Upper lobe of right lung (tissue), 1 donor: ENCODE data around the gene FGF13. TPM values are rescaled to one million over a fixed set of nuclear protein-coding genes. Genes with fewer than 3 reads are reported as not detected.

Experiments
- ATAC-seq: fragments of 200-7000 bp; cut with Tn5 transposase; one replicate; pipeline ENCODE4 v1.9.1; 2020; ENCODE audit warnings: mild to moderate bottlenecking, moderate library complexity
- DNase-seq: peaks from one replicate; pipeline ENCODE4 v3.0.0-alpha.2; 2020
- H3K27ac ChIP-seq: fragments of 200-600 bp; one replicate; pipeline ENCODE4 v1.8.0; 2022
- H3K27me3 ChIP-seq: fragments of 200-600 bp; one replicate; pipeline ENCODE4 v1.8.0; 2022; ENCODE audit warnings: mild to moderate bottlenecking
- H3K36me3 ChIP-seq: fragments of 200-600 bp; one replicate; pipeline ENCODE4 v1.8.0; 2022
- H3K4me1 ChIP-seq: fragments of 200-600 bp; one replicate; pipeline ENCODE4 v1.8.0; 2022
- H3K4me3 ChIP-seq: fragments of 200-600 bp; one replicate; pipeline ENCODE4 v1.8.0; 2022; ENCODE audit warnings: mild to moderate bottlenecking
- H3K9me3 ChIP-seq: fragments of 200-600 bp; one replicate; pipeline ENCODE4 v1.8.0; 2022
- intact Hi-C: fragments of 100-400 bp; cut with DNase I; formaldehyde crosslinking; loops from one replicate; pipeline ENCODE4 v1.11.0; 2022
- total RNA-seq: library from RNA; stranded (reverse); fragmentation: NEBNext Ultra II Directional; extraction: Animal tissue kit (Norgen Biotek cat#: 25700); gene quantifications from one replicate; pipeline ENCODE4 v1.2.1, GENCODE V29; 2021
- TF ChIP-seq, protein P1 (sequence below): fragments of 200-600 bp; IDR thresholded peaks from one replicate; pipeline ENCODE4 v1.8.0; 2022; ENCODE audit warnings: antibody characterized with exemption
- donor health status: DM: no; HTN: yes; CAD: no; lungs with severe emphysema.

FGF13 gene
- total RNA-seq, 1 donor from 2014 or later, result 3.2 TPM

DNA sequence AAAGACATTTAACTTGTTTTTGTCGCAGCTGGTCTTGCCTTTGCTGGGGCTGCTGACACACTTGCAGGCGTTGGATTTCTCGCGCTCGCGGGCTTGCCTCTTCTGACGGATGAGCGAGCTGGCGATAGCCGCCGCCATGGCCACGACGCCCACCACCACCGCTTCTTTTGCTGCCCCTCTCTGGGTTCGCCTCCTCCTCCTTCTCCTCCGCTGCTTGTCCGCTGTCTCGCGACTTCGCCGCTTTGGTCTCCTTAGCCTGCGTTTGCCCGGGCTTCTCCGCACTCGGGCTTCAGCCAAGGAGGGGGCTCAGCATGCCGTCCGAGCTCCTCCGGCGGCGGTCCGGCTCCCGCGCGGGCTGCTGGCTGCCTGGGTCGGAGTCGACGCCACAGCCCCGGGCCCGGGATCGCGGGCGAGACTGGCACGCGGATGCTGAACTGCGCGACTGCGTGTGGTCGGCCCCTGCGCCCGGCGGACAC is 613 bp downstream of the FGF13 start:
- H3K27me3 ChIP-seq, result no peaks in the 10 kb centered on the region
- intact Hi-C loops, result no loop called here

DNA sequence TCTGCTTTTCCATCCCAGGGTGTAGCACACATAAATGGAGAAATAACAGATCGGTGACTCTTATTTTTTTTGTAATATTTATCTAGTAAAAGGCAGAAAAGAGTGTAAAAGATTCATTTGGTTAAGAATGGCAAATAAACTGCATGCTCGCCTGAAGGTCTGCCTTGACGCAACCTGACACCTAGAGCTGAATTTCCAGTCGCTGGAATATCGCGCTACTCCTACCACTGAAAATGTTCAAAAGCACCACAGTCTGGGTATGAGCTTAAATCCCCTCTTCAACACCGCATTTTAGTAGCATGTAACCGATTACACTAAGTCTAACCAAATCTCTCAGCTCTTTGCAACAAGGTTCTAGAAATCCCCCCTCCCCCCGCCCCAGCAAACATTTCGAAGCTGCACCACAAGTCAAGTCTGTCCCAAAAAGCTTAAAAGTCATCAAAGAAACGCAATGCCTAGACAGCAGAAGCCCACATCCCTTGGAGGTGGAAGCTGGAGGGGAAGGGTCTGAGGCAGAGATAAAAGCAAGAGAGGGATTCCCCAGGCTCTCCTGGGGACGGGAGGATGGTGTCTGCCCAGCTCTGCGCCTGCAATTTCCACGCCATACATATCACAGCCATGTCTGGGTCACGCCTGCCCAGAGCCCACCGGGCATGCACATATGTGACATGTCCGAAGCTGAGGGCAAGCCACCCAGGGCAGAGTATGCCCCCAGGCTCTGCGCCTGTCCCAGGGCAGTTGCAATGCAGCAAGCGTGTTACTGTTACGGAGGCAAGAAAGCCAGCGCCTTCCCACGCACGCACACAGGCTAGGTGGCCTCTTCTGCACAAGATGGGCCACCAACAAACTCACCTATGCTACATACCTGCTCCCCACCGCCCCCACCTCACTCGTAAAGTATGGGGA is 1.4 kb downstream of the FGF13 start:
- Histone ChIP-seq H3K36me3 (no peaks in the 10 kb centered on the region), H3K27ac (no peak overlapping the region), H3K9me3 (no peaks in the 10 kb centered on the region), H3K4me1 (no peaks in the 10 kb centered on the region), H3K4me3 (peak overlapping the region; percentile 44), H3K27me3 (no peaks in the 10 kb centered on the region)
- intact Hi-C loops, result no loop called here
- ATAC-seq (no peak), DNase-seq (no peak)
- TF ChIP-seq, protein P1, sequence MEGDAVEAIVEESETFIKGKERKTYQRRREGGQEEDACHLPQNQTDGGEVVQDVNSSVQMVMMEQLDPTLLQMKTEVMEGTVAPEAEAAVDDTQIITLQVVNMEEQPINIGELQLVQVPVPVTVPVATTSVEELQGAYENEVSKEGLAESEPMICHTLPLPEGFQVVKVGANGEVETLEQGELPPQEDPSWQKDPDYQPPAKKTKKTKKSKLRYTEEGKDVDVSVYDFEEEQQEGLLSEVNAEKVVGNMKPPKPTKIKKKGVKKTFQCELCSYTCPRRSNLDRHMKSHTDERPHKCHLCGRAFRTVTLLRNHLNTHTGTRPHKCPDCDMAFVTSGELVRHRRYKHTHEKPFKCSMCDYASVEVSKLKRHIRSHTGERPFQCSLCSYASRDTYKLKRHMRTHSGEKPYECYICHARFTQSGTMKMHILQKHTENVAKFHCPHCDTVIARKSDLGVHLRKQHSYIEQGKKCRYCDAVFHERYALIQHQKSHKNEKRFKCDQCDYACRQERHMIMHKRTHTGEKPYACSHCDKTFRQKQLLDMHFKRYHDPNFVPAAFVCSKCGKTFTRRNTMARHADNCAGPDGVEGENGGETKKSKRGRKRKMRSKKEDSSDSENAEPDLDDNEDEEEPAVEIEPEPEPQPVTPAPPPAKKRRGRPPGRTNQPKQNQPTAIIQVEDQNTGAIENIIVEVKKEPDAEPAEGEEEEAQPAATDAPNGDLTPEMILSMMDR, result no peak

More for the DNA sequence above, 613 bp downstream of the FGF13 start:
- Histone ChIP-seq H3K36me3 (no peaks in the 10 kb centered on the region), H3K4me3 (peak overlapping the region; percentile 44), H3K9me3 (no peaks in the 10 kb centered on the region), H3K27ac (no peak overlapping the region), H3K4me1 (no peaks in the 10 kb centered on the region)
- ATAC-seq, result no peak
- peak; percentile 46 for DNase-seq
- TF ChIP-seq, protein P1, result no peak

DNA sequence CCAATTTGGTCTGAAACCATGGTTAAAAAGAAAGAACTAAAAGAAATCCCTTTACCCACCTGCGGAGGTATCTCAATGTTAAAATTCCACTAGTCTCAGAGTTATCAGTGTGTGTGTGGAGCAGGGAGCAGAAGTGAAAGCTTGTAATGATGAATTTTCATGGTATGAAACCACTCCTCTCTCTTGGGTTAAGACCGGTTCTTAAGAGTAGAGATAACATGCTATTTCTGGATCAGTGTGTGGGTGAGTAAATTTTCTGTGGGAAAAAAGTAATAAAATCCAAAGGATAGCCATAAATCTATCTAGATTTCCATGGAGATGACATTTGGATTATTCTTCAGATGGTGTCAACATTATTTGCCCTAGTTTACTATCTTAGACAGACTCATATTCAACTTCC is 3.2 kb downstream of the FGF13 start:
- ATAC-seq (no peak), DNase-seq (no peak)
- Histone ChIP-seq H3K4me3 (no peak overlapping the region), H3K27me3 (no peaks in the 10 kb centered on the region), H3K4me1 (no peaks in the 10 kb centered on the region), H3K27ac (no peak overlapping the region), H3K9me3 (no peaks in the 10 kb centered on the region), H3K36me3 (no peaks in the 10 kb centered on the region)
- TF ChIP-seq, protein P1, result no peak
- intact Hi-C loops, result no loop called here

DNA sequence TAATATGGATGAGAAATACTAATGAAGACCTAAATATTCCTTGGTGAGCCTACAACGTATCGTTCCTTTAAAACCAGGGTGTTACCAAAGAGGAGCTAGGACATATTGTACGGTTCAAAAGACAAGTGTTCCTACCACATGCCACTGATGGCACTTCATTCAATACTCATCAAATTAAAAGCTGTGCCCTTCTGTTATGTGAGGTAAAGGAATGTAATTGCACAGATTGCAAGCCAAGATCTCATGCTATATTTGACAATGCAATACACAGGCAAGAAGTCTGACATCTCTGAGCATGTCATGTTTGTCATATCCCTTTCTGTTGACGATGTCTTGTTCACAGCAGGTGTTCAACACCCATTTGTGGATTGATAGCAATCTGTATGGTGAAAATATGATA is 6.9 kb downstream of the FGF13 start:
- DNase-seq (no peak), ATAC-seq (no peak)
- Histone ChIP-seq H3K36me3 (no peaks in the 10 kb centered on the region), H3K4me3 (no peak overlapping the region), H3K9me3 (no peaks in the 10 kb centered on the region), H3K27me3 (no peaks in the 10 kb centered on the region), H3K27ac (no peak overlapping the region), H3K4me1 (no peaks in the 10 kb centered on the region)
- TF ChIP-seq, protein P1, result no peak
- intact Hi-C loops, result no loop called here

DNA sequence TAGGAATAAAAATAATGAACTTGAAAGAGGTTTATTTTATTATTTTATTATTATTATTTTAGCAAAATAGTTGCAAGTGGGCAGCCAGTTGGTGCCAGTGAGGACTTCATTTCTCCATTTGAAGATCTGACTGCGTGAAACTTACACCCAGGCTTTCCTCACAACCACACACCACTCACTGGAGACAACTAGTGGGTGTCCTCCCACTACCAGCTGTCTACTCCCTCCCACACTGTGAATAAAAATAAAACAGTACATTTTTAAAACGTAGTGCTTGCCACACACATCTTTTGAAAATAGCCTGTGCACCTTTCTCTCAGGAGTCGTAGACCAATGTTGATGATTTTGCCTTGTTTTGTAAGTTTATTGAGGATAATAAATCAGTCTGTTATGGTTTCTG is 7.4 kb downstream of the FGF13 start:
- TF ChIP-seq, protein P1, result no peak
- ATAC-seq, result no peak

More for the DNA sequence above, 7.4 kb downstream of the FGF13 start:
- no peaks in the 10 kb centered on the region for H3K9me3 ChIP-seq
- H3K4me1 ChIP-seq, result no peaks in the 10 kb centered on the region
- no peak overlapping the region for H3K27ac ChIP-seq
- intact Hi-C loops, result no loop called here
- H3K36me3 ChIP-seq, result no peaks in the 10 kb centered on the region
- DNase-seq, result no peak
- no peaks in the 10 kb centered on the region for H3K27me3 ChIP-seq
- H3K4me3 ChIP-seq, result no peak overlapping the region
